HG03457 (cell line): ENCODE results near the gene SREBF2.
"Not testable (repeated sequence)": the region's sequence is repeated elsewhere in the genome, so short reads cannot be mapped to it uniquely, and the experiment has no call there.

ENCODE experiments used
- ATAC-seq: cut with Tn5 transposase; IDR thresholded peaks from one replicate; pipeline ENCODE4 v1.9.1; 2021; ENCODE audit warnings: moderate number of reproducible peaks; ENCODE audit not compliant: unreplicated experiment

Gene SREBF2

DNA sequence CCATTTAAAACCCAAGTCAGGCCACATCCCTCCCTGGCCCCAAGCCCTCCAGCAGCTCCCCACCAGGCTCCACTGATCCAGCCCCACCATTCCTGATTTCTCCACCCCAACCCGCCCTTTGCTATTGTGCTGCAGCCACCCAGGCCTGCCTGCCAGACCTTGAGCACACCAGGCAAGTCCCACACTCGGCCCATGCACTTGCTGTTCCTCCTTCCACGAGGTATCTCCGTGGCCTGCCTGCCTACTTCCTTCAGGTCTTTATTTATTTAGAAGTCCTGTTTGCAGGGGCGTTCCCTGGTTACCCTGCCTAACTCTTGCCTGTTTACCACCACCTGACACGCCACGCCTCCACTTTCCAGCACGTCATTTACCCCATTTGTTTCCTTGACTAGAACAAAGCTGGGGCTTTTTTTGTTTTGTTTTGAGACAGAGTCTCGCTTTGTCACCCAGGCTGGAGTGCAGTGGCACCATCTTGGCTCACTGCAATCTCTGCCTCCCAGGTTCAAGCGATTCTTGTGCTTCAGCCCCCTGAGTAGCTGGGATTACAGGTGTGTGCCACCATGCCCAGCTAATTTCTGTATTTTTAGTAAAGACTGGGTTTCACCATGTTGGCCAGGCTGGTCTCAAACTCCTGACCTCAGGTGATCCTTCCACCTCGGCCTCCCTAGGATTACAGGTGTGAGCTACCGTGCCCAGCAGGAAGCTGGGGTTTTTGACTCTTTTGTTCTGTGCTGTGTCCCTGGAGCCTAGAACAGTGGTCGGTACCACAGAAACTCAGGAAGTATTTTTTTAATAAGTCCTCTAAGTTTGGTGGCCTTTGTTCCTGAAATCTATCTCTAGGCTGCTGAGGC, 107.3 kb downstream of the SREBF2 start:
- ATAC-seq, result peak; percentile 41

DNA sequence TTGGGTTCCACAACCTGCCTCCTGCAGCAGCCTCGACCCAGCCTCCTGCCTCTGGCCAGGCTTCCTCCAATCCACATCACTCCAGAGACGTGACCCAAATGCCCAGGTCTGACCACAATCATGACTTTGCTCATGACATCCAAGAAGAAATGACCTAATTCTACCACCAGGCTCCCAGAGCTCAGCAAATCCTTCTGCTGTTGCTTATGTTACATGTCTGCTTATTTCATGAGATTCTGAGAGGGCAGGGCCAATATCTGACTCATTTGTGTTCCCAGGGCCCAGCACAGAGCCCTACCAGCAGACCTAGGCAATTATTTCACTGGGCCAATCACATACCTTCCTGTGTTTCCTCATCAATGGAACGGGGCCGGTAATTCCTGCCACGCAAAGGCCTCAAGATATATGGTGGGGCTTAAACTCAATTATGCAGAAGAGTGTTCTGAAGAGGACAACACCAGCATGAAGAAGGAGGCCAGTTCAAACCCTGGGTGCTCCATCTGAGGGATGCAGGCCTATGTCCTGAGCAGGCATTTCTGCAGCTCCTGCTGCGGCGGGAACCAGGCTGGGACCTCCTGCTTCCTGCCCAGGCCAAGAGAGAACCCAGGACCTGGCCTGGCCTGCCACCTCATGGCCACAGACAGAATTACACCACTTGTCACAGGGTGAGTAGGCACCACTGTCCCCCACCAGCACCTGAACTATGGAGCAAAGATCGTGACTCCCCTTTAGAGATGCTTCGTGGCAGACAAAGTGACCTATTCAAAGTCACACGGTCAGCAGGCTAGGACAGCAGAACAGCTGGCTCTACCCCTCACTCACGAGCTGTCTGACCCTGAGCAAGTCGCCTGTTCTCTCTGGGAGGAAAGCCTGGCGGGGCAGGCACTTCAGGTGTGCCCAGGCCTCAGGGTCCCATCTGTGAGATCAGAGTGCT, 108.2 kb downstream of the SREBF2 start:
- no peak for ATAC-seq

DNA sequence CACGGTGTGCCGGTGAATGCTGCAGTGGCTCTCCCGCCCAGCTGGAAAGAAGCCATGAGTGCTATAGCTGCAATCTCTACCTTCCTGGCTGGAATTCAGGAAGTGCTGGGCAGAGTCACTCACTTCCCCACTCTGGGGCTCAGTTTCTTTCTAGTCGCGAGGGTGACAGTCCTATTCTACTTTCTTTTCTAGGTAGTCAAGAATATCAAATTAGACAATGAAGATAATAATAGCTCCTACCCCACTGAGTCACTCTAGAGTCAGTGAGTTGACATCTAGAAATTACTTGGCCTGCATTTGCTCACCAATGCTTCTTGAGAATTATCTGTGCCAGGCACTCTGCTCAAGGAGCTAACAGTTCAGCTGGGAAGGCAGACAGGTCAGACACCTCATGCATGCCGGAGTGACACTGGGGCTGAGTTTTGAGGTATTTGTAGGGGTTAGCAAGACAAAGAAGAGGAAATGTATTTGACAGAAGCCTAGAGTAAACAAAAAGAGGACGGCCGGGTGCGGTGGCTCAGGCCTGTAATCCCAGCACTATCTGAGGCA, 110.8 kb downstream of the SREBF2 start:
- no peak for ATAC-seq

DNA sequence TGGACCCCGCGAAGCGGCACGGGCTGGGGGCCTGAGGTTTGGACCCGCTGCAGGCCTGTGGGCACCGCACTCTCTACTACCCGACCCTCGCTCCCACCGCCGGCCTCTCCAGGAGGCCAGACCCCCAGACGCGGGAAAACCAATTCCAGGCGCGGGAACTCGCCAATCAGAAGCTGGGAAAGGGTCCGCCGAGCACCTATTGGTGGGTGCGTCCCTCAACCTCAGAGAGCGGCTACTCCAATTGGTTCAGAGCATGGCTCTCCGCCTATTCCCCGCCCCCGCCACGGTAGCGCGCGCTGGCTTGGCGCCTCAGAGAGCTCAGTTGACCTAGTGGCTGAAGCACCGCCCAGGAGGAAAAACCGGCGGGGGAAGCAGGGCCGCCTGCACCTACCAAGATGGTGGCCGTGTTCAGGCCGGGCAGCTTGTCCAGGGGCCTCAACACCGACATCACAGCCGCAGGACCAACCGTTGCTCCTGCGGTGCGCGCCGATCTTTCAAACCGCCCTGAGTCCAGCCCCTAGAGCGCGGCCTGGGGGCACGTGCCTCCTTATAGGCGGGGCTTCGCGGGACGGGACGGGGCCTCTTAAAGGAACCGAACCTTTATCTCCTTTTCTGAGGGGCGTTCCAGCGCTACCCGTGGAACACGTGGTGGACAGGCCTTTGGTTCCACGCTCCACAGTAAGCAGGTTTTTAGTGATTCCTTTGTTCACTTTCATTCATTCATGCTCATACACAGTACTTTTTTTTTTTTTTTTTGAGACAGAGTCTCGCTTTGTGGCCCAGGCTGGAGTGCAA, 113.9 kb downstream of the SREBF2 start, which contains the start of gene CENPM:
Gene CENPM (minus strand): TSS at position 524 of the 795 bp plus-strand sequence. CDS start 76 bp downstream, at position 448.
- peak; percentile 57 for ATAC-seq

DNA sequence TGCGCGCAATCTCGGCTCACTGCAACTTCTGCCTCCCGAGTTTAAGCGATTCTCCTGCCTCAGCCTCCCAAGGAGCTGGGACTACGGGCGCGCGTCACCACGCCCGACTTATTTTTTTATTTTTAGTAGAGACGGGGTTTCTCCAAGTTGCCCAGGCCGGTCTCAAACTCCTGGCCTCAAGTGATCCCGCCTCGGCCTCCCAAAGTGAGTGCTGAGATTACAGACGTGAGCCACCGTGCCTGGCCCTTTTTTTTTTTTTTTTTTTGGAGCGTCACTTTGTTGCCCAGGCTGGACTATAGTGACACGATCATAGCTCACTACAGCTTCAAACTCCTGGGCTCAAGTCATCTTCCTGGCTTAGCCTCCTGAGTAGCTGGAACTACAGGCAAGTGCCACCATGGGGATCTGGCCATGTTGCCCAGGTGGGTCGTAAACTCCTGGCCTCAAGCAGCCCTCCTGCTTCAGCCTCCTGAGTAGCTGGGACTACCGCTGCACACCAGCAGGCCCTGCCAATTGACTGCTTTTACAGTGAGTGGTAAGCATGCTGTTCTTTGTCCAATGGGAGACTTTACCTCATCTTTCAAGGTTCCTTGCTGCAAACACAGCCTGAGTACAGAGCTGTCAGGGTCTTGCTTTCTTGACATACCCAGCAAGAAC, 114.6 kb downstream of the SREBF2 start:
- ATAC-seq, result no peak

DNA sequence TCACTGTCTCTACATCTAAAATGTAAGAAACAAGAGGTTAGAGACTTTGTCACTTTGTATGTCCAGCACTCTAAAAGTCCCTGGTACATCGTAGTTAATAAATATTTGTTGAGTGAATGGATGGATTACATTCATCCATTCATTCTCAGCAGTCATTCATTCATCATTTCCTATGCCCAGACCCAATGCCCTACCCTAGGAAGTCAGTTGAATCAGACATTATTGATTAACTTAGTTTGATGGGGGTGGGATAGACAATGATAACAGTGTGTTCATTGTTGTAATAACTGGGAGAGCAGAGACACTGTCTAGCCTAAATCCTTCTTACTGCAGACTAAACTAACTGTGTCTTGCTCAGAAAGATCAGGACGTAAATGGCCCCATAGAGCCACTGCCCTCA, 115.2 kb downstream of the SREBF2 start:
- ATAC-seq, result no peak

DNA sequence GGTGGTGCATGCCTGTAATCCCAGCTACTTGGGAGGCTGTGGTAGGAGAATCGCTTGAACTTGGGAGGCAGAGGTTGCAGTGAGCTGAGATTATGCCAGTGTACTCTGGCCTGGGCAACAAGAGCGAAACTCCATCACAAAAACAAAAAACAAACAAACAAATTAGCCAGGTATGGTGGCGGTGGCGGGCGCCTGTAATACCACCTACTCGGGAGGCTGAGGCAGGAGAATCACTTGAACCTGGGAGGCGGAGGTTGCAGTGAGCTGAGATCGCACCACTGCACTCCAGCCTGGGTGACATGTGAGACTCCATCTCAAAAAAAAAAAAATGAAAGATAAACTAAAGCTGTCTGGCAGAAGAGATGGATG, 116.0 kb downstream of the SREBF2 start:
- ATAC-seq, result not testable (repeated sequence)

DNA sequence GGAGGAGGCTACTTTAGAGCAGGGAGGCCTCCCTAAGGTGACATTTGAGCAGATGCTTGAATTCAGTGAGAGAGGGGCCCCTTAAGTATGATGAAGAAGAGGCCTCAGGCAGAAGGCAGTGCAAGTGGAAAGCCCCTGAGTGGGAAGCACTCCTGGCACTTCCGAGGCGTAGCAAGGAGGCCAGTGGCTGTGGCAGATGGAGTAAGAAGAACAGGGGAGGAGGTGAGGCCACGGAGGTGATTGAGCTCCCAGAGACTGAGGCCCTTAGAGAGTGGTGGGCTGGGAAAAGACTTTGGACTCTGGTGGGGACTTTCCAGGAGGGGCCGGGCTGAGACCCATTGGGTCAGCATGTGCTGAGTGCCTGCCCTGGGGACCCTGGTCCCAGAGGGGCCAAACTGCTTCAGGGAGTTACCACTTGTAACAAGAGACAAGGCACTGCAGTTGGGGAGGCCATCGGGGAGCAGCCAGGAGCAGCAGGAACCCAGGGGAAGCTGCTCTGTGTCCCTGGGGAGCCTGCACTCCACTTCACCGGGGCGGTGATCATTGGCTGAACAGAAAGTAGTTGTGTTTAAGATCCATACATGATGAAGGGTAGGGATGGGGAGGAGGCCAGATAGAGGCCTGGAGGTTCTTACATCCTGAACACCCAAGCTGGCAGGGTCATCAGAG, 116.5 kb downstream of the SREBF2 start:
- no peak for ATAC-seq

DNA sequence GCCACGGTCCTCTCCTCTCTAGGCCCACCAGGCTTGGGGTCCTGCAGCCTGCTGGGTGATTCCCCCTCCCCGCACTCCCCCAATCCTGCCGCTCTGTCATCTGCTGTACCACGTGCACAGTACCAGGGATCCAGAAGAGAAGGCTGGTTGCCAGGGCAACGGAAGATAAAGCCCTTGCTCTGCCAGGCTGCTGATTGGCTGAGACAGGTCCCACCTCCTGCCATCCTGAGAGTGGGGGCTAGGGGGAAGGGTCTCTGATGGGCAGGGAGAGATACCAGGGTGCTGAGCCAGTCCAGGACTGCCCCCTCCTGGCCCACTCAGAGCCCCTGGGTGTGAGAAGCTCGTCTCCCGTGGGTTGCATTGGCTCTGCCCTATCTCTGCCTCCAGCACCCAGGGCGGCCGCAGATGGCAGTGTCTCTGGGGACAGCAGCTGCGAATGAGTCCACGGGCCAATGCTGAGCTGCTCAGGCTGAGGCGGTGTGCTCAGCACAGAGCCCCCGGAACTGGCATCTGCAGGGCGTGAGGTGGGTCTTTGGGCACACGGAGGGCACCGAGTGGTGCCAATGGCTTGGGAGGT, 119.1 kb downstream of the SREBF2 start, which contains the start of gene SMIM45:
Gene SMIM45 (plus strand): TSS at position 253 of the 577 bp plus-strand sequence.
- ATAC-seq, result no peak

DNA sequence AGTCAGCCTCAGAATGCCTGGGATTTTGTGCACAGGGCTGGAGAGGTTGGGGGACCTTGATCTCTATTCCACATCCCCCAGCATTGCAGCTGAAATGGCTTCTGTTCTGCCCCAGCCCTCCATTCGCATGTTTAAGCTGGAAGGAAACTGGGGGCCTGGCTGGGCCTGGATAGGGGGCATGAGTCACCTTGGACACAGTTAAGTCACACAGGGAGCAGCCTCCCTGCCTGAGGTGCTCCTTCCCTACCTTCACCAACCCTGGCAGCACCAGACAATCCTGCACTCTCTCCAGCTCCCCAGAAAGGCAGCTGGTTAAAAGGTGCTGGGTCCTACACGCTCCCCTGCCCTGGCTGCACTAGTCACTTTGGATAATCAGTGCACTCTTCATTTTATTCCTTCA, 119.8 kb downstream of the SREBF2 start:
- ATAC-seq, result no peak
